Germinal center (tissue), 1 donor: ENCODE results near the gene TFE3.
A peak's percentile ranks its signal among the peaks of the same experiment; 100 is the strongest.

Experiments used
- DNase-seq: peaks from one replicate; pipeline ENCODE4 v3.0.0; 2012; ENCODE audit warnings: mixed read lengths, low spot score

Gene TFE3

GRCh38 chrX:49043220-49043986 lies at the start of gene TFE3:
Gene TFE3 (minus strand): TSS chrX:49043357. CDS start chrX:49043226, 131 bp downstream.
- DNase-seq, result peak; percentile 92

GRCh38 chrX:49089553-49089952 lies 46.4 kb upstream of the TFE3 start:
- no peak for DNase-seq

GRCh38 chrX:49082271-49082871 lies 39.2 kb upstream of the TFE3 start:
- DNase-seq, result no peak

- DNase-seq, result peak; percentile 63
Measured at GRCh38 chrX:49079489-49080428, 36.6 kb upstream of the TFE3 start, which contains the start of gene WDR45. Gene WDR45 (minus strand): TSS chrX:49079887. CDS start chrX:49078095, 1,792 bp downstream.

- DNase-seq, result no peak
Measured at GRCh38 chrX:49077941-49078340, 34.8 kb upstream of the TFE3 start.

GRCh38 chrX:49075347-49075746 lies 32.2 kb upstream of the TFE3 start:
- DNase-seq, result no peak

GRCh38 chrX:49073601-49074575 lies 30.7 kb upstream of the TFE3 start, which contains the start of gene PRAF2:
Gene PRAF2 (minus strand): TSS chrX:49074002. CDS start chrX:49073987, 15 bp downstream.
- DNase-seq, result peak; percentile 90

- no peak for DNase-seq
Measured at GRCh38 chrX:49072712-49073095, 29.5 kb upstream of the TFE3 start.

- DNase-seq, result no peak
Measured at GRCh38 chrX:49071877-49072711, 28.9 kb upstream of the TFE3 start.

GRCh38 chrX:49070988-49071387 lies 27.8 kb upstream of the TFE3 start:
- no peak for DNase-seq

GRCh38 chrX:49069038-49069437 lies 25.9 kb upstream of the TFE3 start:
- DNase-seq, result no peak

- no peak for DNase-seq
Measured at GRCh38 chrX:49067285-49068120, 24.3 kb upstream of the TFE3 start.

GRCh38 chrX:49066690-49067089 lies 23.5 kb upstream of the TFE3 start:
- no peak for DNase-seq

- no peak for DNase-seq
Measured at GRCh38 chrX:49066278-49066677, 23.1 kb upstream of the TFE3 start.

GRCh38 chrX:49064735-49065134 lies 21.6 kb upstream of the TFE3 start:
- no peak for DNase-seq

GRCh38 chrX:49064303-49064702 lies 21.1 kb upstream of the TFE3 start:
- DNase-seq, result no peak

- no peak for DNase-seq
Measured at GRCh38 chrX:49063715-49064114, 20.6 kb upstream of the TFE3 start.

- DNase-seq, result no peak
Measured at GRCh38 chrX:49061916-49062315, 18.8 kb upstream of the TFE3 start.

- DNase-seq, result no peak
Measured at GRCh38 chrX:49061490-49061889, 18.3 kb upstream of the TFE3 start.
